ENCODE measurements around the gene MORC1. TPM values are rescaled to one million over a fixed set of nuclear protein-coding genes. Genes with fewer than 3 reads are reported as not detected.
"Not testable (repeated sequence)": the region's sequence is repeated elsewhere in the genome, so short reads cannot be mapped to it uniquely, and the experiment has no call there.

The MORC1 gene
- polyA plus RNA-seq (2012; ENCODE audit: insufficient read depth, insufficient read length) = not detected

DNA sequence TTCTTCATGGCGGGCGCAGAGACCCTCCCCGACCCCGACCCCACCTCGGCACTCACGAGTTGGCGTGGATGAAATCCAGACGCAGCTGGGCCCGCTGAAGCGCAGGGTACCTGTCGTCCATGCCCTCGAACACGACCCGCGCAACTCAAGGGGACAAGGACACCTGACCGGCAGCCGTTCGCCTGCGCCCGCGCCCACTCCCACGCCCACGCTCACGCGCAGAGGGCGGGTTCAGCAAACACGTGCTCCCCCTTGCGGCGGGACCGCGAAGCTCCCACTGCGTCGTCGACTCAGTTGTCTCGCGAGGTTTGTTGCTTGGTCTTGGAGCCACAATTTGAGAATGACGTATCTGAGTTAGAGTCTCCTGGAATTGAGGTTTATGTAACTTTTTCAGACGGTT, at the start of gene MORC1:
MORC1 (minus strand) TSS at position 196 of the 400 bp plus-strand sequence; CDS start at position 121, 75 bp downstream.
- no peak for DNase-seq (ENCODE audit: low read depth, low spot score)
- no peak within 1 kb of the TSS for H3K4me3 ChIP-seq (ENCODE audit: low read length)

DNA sequence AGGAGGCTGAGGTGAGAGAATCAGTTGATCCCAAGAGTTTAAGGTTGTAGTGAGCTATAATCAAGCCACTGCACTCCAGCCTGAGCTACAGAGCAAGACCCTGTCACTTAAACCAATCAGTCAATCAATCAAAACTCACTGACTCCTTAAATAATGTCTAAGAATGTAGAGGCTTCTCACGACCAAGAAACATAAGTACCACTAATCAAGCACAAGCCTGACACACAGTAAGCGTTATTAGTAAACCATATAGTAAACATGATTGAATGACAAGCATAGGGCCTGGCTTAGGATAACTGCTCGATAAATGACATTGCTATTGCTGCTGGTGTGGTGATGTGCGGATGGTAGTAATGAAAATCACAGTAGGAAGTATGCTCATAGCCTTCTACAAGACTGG, 48.0 kb upstream of the MORC1 start:
- no peak overlapping the region for H3K4me3 ChIP-seq (ENCODE audit: low read length)
- no peak for DNase-seq (ENCODE audit: low read depth, low spot score)

GRCh38 chr3:109161487-109162123, 43.7 kb upstream of the MORC1 start:
- no peak for DNase-seq (ENCODE audit: low read depth, low spot score)
- no peak overlapping the region for H3K4me3 ChIP-seq (ENCODE audit: low read length)

- H3K4me3 ChIP-seq (ENCODE audit: low read length) = no peak overlapping the region
- DNase-seq (ENCODE audit: low read depth, low spot score) = no peak
These were observed 37.9 kb upstream of the MORC1 start for GRCh38 chr3:109155828-109156227.

DNA sequence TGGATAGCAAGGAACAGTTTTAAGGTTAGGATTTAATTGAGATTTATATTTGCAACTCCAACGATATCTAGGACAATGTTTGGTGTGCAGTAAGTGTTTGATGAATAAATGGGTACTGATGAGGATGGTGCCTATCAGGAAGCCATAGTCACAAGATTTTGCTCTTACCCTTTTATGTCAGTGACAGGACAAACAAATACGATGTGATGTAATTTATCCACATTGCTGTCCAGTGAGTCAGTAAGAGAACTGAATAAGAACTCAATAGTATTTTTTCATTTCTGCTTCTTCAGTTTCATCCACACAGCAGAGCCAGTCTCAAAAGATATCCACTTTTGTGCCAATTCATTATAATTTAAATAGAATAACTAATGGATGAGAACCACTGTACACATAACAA, 37.0 kb upstream of the MORC1 start:
- DNase-seq (ENCODE audit: low read depth, low spot score) = no peak
- H3K4me3 ChIP-seq (ENCODE audit: low read length) = no peak overlapping the region

- DNase-seq (ENCODE audit: low read depth, low spot score) = no peak
These were observed 34.4 kb upstream of the MORC1 start for GRCh38 chr3:109152320-109152719.

DNA sequence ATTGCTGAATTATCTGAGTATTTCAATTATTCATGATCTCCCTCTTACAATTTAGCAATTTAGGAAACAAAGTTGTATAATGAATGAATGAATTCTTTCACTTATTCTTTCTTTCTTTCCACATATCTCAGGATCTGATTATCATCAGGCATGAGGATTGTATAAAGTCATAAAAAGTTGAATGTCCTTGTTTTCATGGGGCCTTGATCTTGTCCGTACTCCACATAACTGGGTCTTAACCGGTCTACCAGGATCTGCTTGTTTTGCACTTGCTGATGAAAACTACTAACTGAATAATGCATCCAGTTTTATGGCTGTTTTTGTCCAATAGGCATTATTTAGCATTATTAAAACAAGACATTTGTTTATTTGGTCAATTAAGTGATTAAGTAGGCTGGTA, 31.1 kb upstream of the MORC1 start:
- no peak for DNase-seq (ENCODE audit: low read depth, low spot score)
- H3K4me3 ChIP-seq (ENCODE audit: low read length) = no peak overlapping the region

More at GRCh38 chr3:109152320-109152719, 34.4 kb upstream of the MORC1 start:
- no peak overlapping the region for H3K4me3 ChIP-seq (ENCODE audit: low read length)

DNA sequence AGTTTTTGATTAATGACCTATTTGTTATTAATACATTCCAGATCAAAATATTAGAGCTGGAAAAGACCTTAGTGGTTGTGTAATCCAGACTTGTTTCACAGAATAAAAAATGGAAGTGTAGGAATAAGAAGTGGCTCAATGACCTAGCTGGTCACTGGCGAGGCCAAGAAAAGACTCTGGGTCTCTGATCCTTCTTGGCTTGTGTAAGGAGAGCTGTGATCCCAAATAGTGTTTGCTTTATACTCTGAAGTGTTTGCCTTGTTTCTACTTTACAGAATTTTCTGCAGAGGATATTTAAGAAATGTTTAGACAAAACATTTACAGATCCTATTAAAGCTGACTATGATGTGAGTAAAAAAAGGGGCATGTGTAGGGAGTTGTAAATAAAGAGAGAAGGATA, 25.7 kb upstream of the MORC1 start:
- DNase-seq (ENCODE audit: low read depth, low spot score) = no peak
- H3K4me3 ChIP-seq (ENCODE audit: low read length) = no peak overlapping the region

- no peak for DNase-seq (ENCODE audit: low read depth, low spot score)
- no peak overlapping the region for H3K4me3 ChIP-seq (ENCODE audit: low read length)
These were observed 22.4 kb upstream of the MORC1 start for GRCh38 chr3:109140318-109140717.

DNA sequence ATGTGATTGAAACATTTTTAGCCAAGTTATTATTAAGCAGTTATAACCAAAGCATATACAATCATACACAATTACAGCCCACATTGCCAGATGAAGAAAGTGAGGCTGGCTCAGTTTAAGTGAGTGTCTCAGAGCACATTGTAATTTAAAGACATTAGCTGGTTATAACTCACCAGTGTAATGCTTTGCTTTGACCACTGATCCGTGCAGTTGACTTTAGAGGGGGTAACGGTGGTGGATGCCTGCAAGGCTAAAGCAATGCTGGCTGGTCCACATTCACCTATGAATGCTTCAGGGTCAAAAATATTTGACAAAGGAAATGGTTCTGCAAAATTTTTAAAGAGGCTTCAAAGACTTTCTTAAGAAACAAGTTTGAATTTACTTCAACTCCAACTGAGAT, 19.8 kb upstream of the MORC1 start:
- no peak for DNase-seq (ENCODE audit: low read depth, low spot score)
- no peak overlapping the region for H3K4me3 ChIP-seq (ENCODE audit: low read length)

GRCh38 chr3:109136523-109136922, 18.6 kb upstream of the MORC1 start, which contains the start of gene C3orf85:
Gene C3orf85, plus strand, starts transcription at chr3:109136719. Its CDS starts 129 bp downstream, at chr3:109136848.
- no peak within 1 kb of the TSS for H3K4me3 ChIP-seq (ENCODE audit: low read length)
- no peak for DNase-seq (ENCODE audit: low read depth, low spot score)

DNA sequence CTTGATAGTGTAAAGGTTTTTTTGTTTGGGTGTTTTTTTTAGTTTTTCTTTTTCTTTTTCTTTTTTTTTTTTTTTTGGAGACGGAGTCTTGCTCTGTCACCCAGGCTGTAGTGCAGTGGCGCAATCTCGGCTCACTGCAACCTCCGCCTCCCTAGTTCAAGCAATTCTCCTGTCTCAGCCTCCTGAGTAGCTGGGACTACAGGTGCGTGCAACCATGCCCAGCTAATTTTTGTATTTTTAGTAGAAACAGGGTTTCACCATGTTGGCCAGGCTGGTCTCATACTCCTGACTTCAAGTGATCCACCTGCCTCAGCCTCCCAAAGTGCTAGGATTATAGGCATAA, 15.5 kb upstream of the MORC1 start:
- not testable (repeated sequence) for H3K4me3 ChIP-seq (ENCODE audit: low read length)

GRCh38 chr3:109132801-109133473, 15.0 kb upstream of the MORC1 start:
- DNase-seq (ENCODE audit: low read depth, low spot score) = no peak
- H3K4me3 ChIP-seq (ENCODE audit: low read length) = no peak overlapping the region

More for the DNA sequence above, 15.5 kb upstream of the MORC1 start:
- not testable (repeated sequence) for DNase-seq (ENCODE audit: low read depth, low spot score)

DNA sequence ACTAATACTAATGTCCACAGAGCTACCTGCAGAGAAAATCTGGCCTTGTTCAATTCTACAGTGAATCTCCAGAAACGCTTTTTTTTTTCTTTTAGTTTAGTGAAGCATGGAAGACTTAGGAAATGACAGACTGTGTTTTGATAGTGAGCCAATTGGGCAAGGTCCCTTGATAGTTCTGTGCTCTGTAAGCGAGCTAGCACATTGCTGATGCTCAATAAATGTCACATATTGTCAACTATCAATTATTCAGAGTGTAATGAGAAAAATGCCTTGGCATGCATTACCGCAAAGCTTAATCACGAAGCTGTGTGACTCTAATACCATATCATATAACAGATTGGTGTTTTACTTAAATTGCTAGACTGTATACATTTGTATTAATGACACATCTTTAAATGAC, 13.3 kb upstream of the MORC1 start:
- no peak overlapping the region for H3K4me3 ChIP-seq (ENCODE audit: low read length)
- DNase-seq (ENCODE audit: low read depth, low spot score) = no peak

DNA sequence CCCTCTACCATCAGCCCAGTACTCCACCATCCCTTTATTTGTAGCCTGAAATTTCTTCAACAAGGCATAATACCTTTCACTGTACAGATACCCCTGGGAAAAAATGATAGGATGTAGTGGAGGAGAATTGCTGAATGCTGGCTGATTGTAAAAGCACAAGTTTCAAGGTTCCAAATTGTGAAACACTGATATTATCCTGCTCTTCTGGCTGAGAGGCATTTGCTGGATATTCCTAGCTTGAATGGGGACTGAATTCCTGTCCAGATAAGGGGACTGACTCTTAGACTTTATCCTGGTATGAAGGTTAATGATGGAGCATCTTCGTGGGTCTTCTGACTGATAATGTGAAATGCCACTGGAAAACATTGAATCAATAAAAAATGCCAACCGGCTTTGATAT, 9.6 kb upstream of the MORC1 start:
- no peak overlapping the region for H3K4me3 ChIP-seq (ENCODE audit: low read length)
- no peak for DNase-seq (ENCODE audit: low read depth, low spot score)

GRCh38 chr3:109125902-109126301, 8.0 kb upstream of the MORC1 start:
- no peak overlapping the region for H3K4me3 ChIP-seq (ENCODE audit: low read length)
- no peak for DNase-seq (ENCODE audit: low read depth, low spot score)

DNA sequence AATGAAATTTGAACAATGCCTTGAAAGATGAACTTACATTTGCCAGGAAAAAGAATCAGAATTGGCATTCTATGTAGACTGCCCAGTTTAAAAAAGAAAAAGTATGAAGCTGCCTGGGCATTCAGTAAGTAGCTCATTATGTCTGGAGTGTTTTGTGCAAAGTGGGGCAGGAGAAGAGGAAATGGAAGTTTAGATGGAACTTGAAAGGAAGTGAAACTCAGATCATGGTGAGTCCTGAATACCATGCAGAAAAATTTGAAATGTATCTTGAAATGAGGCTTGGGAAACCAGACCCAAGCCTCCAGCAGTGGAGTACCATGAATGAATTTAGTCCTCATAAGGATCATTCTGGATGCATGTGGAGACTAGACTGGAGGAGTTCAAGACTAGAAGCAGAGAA, 4.8 kb upstream of the MORC1 start:
- DNase-seq (ENCODE audit: low read depth, low spot score) = no peak

DNA sequence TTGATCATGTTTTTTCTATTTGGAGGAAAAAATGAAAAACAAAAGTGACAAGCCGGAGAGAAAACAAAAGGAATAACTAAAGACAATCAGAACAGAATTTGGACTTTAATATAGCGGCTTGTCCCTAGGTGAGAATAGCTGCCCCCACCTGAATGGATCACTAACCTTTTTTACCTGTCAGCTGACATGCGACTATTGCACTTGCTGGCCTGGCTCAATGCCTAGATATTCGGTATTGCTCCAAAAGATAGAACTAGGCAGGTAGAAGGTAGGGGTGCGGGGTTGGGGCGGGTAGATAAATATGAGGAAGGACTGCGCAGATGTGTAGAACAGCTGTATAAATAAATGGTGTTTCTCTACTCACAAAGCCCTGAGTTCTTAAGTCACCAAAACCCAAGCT, 650 bp upstream of the MORC1 start:
- DNase-seq (ENCODE audit: low read depth, low spot score) = no peak

More for the DNA sequence above, 4.8 kb upstream of the MORC1 start:
- no peak overlapping the region for H3K4me3 ChIP-seq (ENCODE audit: low read length)

GRCh38 chr3:109116031-109116430, 1.9 kb downstream of the MORC1 start:
- DNase-seq (ENCODE audit: low read depth, low spot score) = no peak
- H3K4me3 ChIP-seq (ENCODE audit: low read length) = no peak overlapping the region

More for the DNA sequence above, 650 bp upstream of the MORC1 start:
- H3K4me3 ChIP-seq (ENCODE audit: low read length) = no peak overlapping the region

DNA sequence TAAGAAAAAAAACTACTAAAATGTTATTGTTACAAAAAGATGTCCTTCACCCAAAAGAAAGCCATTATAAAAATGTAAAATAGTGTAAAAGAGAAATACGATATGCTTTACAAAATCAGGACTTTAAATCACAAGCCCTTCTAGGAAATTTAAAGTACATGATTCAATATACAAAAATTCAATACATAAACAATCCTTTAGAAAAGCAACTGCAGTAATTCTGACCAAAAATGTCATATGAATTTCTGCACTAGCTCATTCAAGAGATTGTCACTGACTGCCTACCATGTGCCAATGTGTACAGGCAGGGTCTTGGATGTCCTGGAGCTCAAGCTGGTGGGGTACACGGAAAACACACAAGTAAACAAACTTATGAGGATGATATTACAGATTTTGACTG, 2.5 kb downstream of the MORC1 start:
- H3K4me3 ChIP-seq (ENCODE audit: low read length) = no peak overlapping the region
- DNase-seq (ENCODE audit: low read depth, low spot score) = no peak

- no peak for DNase-seq (ENCODE audit: low read depth, low spot score)
- H3K4me3 ChIP-seq (ENCODE audit: low read length) = no peak overlapping the region
These were observed 3.2 kb downstream of the MORC1 start for GRCh38 chr3:109114746-109115145.

All from Jurkat, Clone E6-1 (cell line).